ENCODE results near the gene PHACTR1.
A peak's percentile ranks its signal among the peaks of the same experiment; 100 is the strongest.

The PHACTR1 gene

DNA sequence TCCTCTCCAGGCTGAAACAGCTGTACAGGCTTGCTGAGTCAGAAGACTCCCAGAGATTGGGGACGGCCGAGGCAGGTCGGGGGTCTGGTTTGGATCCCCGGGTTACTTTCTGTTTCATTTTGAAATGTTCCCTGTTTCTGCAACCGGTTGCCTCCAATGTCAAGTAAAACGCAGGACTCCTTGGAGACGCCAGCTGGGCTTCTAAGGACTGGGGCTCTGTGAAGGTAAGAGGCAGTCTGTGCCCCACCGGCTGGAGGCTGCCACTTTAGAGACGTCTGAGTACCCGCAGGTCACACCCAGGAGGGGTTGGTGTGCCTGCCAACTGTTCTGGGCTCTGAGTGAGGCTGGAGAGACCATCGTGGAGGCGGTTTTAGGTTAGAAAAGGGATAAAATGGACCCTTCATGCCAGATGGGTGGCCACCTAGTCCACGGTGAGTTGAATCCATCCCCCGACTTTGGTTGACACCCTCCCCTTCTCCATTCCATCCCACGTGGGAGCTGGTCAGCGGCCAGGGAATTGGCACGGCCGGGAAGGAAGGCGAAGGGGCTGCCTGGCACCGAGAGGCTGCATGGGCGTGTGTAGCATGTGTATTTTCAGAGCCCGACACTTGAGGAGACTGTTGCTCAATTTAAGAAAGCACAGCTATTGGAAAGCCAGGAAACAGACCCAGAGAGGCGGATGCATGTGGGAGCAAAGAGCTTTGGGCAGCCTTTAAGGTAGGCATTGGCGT, 240.9 kb downstream of the PHACTR1 start:
- peak; percentile 16 for DNase-seq

DNA sequence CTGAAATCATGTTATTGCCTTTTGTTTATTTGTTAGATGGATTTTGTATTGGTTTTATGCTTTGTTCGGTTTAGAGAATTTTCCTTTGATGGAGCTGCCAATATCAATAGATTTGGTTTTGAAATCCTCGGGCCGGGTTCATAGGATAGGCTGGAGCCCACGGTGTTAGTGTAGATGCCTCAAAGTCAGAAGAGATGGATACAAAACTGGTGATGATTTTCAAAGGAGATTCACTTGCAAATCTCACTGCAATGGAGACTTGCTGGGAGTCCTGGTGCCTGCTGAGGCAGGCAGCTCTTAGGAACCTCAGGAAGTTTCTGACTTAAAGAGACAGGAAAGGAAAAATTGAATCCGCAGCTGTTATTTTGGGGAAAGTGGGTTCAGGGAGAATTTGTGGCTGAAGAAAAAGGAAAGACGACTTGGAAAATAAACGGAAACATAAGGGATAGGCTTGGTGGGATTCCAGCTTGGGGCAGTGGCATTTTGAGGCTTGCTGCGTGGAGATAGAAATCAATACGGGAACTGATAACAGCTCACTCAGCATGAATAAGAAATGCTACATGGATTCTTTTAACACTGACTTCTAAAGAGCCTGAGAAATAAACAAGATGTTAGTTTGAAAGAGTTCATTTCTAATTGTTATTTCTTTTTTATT, 241.6 kb downstream of the PHACTR1 start:
- DNase-seq, result no peak

DNA sequence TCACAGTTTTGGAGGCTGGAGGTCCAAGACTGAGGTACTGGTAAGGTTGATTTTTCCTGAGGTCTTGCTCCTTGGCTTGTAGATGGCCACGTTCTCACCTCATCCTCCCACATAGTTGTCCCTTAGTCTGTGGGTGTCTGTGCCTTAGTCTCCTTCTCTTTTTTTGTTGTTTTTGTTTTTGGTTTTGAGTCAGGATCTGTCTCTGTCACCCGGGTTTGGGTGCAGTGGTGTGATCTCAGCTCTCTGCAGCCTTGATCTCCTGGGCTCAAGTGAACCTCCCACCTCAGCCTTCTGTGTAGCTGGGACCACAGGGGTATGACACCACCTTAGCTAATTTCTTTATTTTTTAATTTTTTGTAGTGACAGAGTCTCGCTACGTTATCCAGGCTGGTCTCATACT, 245.2 kb downstream of the PHACTR1 start:
- no peak for DNase-seq

DNA sequence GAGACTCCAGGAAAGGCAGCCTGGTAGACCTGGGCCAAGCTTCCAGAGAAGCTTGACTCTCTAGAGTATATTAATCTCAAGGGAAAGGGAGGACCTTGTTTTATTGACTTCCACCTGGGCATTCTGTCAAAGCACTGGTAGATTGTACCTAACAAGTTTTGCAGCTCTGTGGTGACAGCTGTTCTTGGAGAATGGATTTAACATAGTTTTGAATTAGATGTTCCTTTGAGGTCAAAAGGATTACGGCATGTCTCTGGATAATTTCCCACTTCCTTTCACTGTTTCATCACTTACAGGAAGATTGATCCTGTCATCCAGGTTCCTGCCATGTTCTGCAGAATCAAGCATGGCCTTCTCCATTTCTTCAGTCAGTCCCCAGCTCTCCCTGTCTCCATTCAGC, 246.0 kb downstream of the PHACTR1 start:
- DNase-seq, result no peak

DNA sequence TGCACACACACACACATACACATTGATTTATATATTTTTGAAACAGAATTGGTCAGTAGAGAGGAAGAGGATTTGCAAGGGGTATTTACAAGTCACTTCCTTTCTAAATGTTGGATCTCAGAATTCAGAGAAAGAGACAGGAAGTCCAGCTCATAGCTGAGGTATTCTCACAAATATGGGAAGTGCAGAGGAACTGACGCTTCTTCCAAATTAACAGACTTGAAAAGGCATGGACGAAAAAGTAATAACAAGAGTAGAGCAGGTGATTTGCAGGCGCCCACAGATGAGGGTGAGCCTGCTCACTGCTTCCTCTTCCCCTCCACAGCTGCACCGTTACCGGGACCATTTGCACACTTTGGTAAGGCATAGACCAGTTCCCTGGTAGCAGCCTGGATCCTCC, 246.4 kb downstream of the PHACTR1 start:
- no peak for DNase-seq

DNA sequence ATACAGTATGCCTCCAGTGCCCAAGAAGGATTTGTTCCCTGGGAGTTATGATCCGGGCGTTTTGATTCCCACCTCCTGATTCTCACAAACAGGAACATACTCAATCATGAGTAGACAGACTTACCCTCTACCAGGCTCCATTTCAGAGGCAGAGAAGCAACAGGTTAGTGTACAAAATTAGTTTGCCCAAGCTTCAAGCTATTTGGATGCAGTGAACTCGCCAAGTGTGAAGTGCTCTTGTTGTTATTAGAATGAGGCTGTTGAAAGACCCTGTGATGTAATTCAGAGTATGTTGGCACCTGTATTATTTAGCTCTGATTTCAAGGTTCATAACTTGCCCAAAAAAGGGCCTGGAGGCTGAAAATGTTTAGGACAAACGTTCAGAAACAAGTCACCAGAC, 247.0 kb downstream of the PHACTR1 start:
- no peak for DNase-seq

DNA sequence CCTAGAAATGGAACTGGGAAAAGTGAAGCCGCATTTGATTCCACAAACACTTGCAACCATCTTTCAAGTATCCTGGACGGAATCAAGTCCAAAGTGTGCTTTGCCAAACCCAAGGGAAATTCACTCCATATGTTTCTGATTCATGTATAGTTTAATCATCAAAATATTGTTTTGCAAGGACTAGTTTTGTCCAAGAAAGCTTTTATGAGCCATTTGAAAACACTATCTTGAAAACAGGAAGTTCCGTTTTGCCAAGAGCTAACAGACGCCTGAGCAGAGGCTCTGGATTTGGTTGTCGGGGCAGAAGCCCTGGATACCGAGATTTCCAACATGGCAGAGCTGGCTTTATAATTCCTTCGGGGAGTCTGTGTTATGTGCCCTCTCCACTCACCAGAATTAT, 251.1 kb downstream of the PHACTR1 start:
- DNase-seq, result no peak

DNA sequence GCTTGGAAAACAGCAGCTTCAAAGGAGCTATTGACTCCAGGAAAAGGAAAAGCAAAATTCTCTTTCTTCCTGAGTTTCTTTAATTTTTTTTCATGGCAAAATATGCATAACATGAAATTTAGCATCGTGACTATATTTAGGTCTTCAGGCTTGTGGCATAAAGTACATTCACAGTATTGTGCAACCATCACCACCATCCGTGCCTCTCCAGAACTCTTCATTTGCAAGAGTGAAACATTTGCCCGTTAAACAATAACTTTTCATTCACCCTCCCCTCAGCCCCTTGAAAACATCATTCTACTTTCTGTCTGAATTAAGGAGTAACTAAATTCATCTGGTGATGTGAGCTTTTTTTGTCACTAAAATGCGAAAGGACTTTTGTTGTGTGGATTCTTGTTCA, 251.7 kb downstream of the PHACTR1 start:
- DNase-seq, result no peak

DNA sequence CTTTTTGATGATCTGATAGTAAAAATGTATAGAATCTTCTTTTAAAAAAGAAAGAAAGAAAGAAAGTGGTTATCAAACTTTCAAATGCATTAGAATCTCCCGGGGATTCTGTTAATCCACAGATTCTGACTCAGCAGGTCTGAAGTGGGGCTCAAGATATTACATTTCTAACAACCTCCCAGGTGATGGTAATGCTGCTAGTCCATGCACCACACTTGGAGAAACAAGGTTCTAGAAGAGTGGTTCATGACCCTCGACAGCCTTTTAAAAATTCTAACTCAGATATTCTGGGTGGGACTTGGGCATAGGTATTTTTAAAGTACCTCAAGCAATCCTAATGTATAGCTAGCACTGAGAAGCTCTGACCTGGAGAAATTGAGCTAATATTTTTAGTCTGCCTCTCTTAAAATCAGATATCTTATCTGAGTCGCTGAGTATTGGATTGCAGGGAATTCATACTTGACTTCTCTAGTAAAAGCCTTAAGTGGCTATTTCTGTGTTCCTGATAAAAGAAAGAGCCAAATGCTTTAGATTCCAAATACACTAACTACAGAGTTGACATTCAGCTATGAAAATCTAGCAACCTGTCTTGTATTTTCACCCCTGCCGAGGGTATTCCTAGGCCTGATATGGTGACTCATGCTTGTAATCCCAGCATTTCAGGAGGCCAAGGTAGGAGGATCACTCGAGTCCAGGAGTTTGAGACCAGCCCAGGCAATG, 252.4 kb downstream of the PHACTR1 start:
- no peak for DNase-seq

DNA sequence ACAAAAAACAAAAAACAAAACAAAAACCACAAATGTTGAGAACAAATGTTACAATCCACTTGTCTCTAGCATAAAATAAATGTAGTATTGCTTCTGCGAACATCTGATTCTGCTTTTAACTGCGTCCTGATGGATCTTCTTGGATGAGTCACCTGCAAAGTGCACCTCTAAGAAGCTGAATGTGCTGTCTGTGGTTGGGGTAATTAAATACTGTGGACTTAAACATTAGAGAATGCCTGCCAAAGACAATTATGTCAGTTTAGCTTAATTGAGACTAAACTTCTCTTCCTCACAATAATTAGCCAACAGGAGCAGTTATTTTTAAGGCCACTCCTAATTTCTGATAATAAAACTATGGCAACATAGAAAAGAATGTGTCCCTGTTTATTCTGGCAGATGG, 253.4 kb downstream of the PHACTR1 start:
- no peak for DNase-seq

DNA sequence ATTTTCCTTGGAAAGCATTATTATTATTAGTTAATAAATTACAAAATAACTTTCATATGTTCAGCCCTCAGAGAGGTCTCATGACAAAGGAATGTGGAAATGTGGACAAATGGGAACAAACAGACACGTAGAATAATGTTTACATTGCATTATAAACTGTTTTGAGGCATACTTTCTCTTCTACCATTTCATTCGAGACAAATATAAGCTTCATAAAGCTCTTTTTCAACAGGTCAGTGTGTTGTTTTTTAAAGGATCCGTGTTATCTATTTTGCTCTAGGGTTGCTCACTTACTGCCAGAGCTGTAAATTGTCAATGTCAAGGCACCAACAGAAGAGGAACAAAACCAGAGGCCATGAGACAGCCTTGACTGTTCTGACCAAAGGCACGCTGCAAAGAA, 256.8 kb downstream of the PHACTR1 start:
- DNase-seq, result no peak

DNA sequence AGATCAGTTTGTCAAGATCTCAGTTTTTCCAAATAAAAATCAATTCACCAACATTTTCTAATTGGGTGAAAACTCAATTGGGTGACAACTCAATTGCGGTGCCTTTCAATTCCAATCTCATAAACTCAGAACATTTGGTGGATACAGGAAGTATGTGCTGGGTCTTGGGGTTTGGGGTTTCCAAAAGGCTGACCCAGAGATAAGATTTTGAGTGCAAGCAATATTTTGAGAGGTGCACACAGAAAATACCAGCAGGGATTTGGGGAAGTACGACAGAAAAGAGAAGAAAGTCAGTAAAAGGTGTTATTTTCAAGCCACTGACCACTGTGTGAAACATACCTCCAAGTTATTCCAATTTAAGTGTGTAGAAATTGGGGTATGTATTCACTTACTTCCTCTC, 258.0 kb downstream of the PHACTR1 start:
- DNase-seq, result no peak

DNA sequence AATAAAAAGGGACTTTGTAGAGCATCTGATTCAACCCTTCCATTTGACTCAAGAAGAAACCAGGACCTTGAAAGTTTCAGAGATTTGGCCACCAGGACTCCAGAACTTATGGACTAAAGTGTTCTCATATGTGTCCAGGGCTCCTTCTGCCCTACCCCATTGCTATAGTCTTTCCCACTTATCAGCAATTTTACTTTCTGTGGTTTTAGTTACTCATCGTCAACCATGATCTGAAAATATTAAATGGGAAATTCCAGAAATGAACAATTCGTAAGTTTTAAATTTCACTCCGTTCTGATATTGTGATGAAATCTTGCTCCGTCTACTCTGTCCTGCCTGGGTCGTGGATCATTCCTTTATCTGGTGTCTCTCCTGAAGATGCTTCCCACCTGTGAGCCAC, 259.8 kb downstream of the PHACTR1 start:
- no peak for DNase-seq

DNA sequence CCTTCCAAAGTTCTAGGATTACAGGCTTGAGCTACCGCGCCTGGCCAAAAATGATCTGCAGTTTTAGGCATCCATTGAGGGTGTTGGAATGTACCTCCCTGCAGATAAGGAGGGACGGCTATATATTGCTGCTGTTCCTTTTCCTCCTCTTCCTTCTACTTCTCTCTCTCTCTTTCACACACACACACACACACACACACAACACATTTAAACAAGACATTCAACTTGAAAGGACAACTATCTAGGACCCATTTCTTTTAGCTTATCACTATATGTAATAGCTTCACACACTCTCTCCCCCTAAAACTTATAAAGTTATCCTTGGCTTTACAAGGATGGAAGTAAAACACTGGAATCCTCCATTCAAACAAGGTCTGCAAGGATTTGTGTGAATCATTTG, 260.6 kb downstream of the PHACTR1 start:
- DNase-seq, result no peak

DNA sequence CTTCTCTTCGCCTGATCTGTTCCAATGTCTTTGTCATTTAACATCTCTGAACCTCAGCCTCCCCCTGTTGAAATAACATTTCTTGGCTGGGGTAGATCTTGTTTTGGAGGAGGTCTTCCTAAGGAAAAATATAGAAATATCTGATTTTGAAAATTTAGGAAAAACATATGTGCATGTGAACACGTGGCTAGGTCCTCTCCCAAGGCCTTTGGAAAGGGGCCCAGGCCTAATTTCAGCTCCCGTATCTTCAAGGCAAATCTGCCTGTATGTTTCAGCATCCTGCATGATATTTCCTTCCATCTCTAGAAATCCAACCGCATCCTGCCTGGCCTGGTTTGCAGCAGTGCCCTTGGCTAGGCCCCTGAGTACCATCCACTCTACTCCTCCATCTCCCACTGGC, 261.2 kb downstream of the PHACTR1 start:
- no peak for DNase-seq

DNA sequence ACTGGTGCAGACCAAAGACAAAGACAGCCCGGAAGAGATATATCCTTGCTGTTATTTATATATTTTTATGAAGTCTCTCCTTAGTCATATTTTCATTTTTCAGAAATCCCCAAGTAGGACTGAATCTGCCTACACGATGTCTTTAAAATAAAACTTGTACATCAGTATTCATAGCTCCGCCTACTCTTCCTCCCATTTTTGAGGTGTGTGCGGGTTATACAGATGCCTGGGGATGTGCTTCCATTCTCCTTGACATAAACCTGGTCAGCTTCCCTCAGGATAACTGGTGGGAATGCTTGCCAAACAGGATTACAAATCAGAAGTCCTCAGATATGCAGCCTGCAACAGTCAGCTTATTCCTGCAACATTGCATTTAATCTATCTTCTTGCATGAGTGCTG, 264.2 kb downstream of the PHACTR1 start:
- DNase-seq, result no peak

DNA sequence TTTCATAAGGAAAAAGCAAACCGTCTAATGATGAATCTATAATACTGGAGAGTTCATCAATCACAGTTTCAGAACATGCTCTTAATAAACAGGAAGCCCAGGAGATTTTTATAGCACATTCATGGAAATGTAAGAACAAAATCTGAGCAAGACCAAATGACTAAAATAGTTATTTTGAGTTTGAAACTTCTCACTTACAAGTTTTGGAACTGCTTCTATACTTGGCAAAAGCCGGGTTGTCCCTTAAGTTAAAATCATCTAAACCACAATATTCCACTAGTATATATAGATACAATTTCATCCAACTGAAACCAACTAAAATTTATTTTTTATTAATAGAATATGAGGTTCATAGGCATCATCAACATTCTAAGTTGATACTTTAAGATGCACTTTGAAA, 268.2 kb downstream of the PHACTR1 start:
- no peak for DNase-seq

DNA sequence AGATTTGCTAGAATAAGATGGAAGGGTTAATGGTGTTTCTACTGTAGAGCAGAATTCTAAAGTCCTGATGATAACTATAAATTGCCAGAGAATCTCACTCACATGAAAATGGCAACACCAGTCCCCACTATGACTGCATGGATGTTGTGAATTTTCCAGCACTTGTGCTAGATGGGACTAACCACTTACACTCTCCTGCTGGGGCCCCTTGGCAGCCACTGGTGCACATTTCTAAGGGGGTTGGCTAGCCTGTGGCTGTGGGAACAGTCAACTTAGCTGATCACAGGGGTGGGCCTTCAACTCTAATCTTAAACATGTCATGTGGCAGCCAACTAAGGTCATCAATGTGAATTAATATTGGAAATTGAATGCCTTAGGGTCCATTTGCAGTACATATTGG, 271.2 kb downstream of the PHACTR1 start:
- no peak for DNase-seq

DNA sequence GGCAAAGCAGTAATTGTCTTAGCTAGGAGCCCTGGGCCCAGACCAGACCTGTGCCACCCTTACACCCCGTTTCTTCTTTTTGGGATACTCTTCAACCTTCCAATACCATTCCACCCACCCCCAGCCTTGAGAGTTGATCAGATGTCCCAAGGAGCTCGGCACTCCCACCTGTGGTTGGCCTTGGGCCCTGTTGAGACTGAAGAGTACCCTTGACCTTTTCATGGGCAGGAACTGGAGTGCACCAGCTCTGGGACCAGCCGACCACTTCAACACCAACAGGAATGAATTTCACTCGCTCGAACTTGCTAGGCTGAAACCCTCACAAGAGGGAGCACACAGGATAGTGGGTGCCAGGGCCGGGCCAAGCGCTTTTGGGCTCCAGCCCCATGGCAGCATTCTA, 273.6 kb downstream of the PHACTR1 start:
- no peak for DNase-seq

DNA sequence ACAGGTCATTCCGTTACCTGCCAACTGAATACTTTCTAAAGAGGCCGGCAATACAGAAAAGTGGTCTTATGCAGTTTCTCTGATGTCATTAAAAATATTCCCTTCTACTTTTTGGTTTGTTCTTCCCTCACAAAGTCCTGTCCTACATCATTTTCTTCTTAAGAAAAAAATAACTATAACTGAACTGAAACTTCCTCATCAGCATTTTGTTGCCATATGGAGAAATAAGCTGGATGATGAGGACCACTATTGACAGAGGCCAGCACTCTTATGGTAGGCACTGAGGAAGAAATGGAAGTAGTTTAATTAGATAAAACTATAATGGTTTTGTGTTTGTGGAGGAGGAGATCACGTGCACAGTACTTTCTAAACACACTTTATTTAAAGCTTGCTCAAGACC, 274.9 kb downstream of the PHACTR1 start:
- no peak for DNase-seq

DNA sequence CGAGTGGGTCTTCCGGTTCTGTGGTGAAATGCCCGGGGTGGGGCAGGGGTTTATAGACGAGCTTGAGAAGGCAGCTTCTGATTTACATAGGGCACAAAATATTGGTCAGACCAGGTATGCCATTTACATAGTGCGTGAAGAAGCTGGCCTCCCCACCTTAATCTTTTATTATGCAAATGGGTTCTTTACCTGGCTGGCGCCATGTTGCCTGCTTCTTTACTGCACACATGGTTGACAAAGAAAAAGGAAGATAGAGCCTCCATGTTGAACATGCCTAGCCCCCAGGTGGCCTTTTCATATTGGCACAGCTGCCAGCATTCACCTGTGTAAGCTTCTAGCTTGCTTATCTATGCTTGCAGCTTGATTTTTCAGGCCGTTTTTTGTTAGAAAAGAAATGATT, 276.2 kb downstream of the PHACTR1 start:
- no peak for DNase-seq

DNA sequence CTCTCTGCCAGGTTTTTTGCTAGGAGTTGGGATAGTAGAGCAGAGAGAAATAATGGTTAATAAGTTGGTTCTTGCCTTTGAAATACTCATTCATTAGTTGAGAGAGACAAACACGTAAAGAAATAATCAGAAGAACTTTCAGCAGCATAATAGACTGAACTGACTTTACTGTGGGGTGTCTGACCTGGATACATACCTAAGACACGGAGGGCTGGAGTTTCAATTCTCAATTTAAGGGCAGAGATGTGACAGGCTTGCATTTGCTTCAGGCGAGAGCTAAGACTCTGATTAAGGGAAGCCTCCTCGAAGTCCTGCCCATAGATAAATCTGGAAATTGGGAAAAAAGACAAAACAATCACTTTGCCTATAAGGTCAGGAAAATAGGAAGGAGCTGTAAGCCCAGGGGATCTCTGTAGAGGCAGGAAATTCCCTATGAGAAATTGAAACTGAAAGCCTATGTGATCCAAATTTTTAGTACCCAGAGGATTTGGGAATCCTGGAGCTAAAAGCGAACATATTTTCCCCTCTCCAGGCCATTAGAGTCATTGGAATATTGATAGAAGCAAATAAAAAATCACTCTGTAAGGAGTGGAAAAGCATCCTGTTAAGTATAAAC, 276.8 kb downstream of the PHACTR1 start:
- no peak for DNase-seq

DNA sequence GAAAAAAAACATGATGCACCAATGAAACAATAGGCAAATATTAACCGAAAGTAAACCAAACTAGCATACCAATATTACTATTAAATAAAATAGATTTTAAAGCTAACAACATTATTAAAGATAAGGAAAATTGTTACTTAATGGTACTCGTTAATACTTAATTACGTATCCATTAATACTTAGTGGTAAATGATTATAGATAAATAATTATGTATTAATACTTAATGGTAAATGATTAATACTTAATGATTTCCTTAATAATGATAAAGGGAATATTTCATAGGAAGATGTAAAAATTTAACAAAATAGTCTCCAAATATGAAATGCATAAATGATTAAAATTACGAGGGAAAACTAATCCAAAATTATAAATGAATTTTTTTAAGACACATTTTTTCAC, 278.9 kb downstream of the PHACTR1 start:
- no peak for DNase-seq

DNA sequence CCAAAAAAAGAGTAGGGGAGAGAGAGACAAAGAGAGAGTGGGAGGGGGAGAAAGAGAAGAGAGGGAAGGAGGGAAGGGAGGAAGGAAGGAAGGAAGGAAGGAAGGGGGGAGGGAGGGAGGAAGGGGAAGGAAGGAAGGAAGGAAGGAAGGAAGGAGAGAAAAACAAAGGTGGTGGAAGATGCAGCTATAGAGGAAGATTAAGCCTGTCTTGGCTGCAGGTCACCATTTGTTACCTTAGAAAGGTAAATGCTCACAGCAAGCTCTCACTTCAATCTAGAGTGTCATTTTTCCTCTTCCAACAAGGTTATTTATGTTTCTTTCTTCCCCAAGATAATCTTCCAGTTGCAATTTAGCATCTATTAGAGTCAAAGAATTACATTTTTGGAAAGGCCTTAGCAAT, 284.0 kb downstream of the PHACTR1 start:
- no peak for DNase-seq
